ENCODE data around the gene CD300LB. TPM values are rescaled to one million over a fixed set of nuclear protein-coding genes. Genes with fewer than 3 reads are reported as not detected.

CD300LB gene
- total RNA-seq, 1 experiment from 2014 or later = not detected

DNA sequence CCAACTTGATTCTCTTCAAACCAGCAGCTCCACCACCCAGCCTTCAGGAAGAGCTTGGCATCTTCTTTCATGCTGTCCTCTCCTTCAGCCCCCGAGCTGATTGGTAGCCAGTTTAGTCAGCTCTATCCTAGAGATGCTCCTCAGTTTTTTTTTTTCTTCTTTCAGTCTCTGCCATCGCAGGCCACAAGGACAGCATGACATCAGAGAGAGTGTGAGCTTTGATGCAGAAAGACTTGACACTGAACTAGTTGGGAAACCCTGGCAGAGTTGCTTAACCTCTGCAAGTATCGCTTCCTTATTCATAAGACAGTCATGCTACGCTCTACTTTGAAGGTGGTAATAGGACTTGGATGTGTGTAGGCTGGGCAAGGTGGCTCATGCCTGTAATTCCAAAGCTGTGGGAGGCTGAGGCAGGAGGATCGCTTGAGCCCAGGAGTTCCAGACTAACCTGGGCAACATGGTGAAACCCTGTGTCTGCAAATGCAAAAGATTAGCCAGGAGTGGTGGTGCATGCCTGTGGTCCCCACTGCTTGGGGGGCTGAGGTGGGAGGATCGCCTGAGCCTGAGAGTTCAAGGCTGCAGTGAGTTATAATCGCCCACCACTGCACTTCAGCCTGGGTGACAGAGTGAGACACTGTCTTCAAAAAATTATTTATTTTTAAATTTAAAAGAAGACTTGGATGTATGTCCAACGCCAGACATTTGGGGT, 2.6 kb downstream of the CD300LB start (continued):
- TF ChIP-seq, protein P1, sequence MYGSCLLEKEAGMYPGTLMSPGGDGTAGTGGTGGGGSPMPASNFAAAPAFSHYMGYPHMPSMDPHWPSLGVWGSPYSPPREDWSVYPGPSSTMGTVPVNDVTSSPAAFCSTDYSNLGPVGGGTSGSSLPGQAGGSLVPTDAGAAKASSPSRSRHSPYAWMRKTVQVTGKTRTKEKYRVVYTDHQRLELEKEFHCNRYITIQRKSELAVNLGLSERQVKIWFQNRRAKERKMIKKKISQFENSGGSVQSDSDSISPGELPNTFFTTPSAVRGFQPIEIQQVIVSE (CRISPR knock-in tag; IDR thresholded peaks at IDR 0.05; ENCODE audit: borderline replicate concordance) = no peak
- TF ChIP-seq FOXP4 (CRISPR knock-in tag; IDR thresholded peaks at IDR 0.05) (no peak), ZNF121 (CRISPR knock-in tag; IDR thresholded peaks at IDR 0.05) (no peak), SP1 (CRISPR knock-in tag; conservative IDR thresholded peaks at IDR 0.05) (no peak)

- CTCF ChIA-PET = interaction anchor here (1.5 kb wide), 1 partner anchor 149 kb away, joined by 5 read pairs; no protein-coding TSS in a partner anchor
Measured at GRCh38 chr17:74527756-74528155, 3.5 kb downstream of the CD300LB start.

DNA sequence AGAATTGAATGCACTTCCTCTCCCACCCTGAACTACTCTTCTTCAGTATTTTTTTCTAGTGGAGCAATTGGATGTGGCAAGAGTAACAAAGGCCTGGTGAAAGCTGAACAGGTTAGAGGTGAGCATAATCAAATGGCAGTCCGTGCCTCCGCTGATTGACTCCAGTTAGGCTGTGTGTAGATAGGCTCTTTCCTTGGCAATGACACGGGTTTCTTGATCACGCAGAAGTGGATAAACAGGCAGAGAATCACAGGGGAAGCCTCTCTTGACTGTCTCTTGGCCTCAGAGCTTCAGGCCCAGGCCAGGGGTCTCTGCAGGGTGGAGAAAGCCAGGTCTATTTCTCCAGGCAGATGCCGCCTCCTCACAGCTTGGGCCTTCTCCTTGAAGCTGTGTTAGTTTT, 4.2 kb downstream of the CD300LB start:
- H3K27ac Mint-ChIP-seq = no peak overlapping the region
- peaks cover 6% of the 10 kb centered on the region for H3K4me1 Mint-ChIP-seq
- TF ChIP-seq, protein P2, sequence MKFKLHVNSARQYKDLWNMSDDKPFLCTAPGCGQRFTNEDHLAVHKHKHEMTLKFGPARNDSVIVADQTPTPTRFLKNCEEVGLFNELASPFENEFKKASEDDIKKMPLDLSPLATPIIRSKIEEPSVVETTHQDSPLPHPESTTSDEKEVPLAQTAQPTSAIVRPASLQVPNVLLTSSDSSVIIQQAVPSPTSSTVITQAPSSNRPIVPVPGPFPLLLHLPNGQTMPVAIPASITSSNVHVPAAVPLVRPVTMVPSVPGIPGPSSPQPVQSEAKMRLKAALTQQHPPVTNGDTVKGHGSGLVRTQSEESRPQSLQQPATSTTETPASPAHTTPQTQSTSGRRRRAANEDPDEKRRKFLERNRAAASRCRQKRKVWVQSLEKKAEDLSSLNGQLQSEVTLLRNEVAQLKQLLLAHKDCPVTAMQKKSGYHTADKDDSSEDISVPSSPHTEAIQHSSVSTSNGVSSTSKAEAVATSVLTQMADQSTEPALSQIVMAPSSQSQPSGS (CRISPR knock-in tag; IDR thresholded peaks at IDR 0.05; ENCODE audit: borderline replicate concordance, low read depth) = no peak
- TF ChIP-seq ZNF425 (CRISPR knock-in tag; conservative IDR thresholded peaks at IDR 0.05) (no peak), SOX15 (CRISPR knock-in tag; IDR thresholded peaks at IDR 0.05) (no peak), E2F1 (CRISPR knock-in tag; IDR thresholded peaks at IDR 0.05) (no peak), ZNF281 (CRISPR knock-in tag; IDR thresholded peaks at IDR 0.05) (no peak)
- DNase-seq (ENCODE audit: low spot score) = no peak
- H3K9me3 Mint-ChIP-seq = peaks cover 5% of the 10 kb centered on the region
- ChIA-PET POLR2A (no interaction called here), CTCF (interaction anchor here (1.2 to 1.5 kb wide), 2 partner anchors 16 to 148 kb away, joined by 3 to 5 read pairs; no protein-coding TSS in a partner anchor)
- H3K36me3 Mint-ChIP-seq = no peaks in the 10 kb centered on the region
- no peak overlapping the region for H3K4me3 Mint-ChIP-seq
- ATAC-seq = no peak
- H3K27me3 Mint-ChIP-seq (ENCODE audit: low read depth) = peaks cover 36% of the 10 kb centered on the region

More at GRCh38 chr17:74527756-74528155, 3.5 kb downstream of the CD300LB start:
- H3K4me1 Mint-ChIP-seq = peaks cover 10% of the 10 kb centered on the region
- no peak for ATAC-seq
- no peak for DNase-seq (ENCODE audit: low spot score)
- POLR2A ChIA-PET = no interaction called here
- peaks cover 8% of the 10 kb centered on the region for H3K9me3 Mint-ChIP-seq
- H3K27ac Mint-ChIP-seq = no peak overlapping the region
- H3K27me3 Mint-ChIP-seq (ENCODE audit: low read depth) = peaks cover 36% of the 10 kb centered on the region
- H3K36me3 Mint-ChIP-seq = no peaks in the 10 kb centered on the region
- TF ChIP-seq ZNF423 (CRISPR knock-in tag; IDR thresholded peaks at IDR 0.05) (no peak), ZNF263 (CRISPR knock-in tag; IDR thresholded peaks at IDR 0.05; ENCODE audit: low read depth) (no peak), TEAD1 (CRISPR knock-in tag; IDR thresholded peaks at IDR 0.05) (no peak), SOX15 (CRISPR knock-in tag; IDR thresholded peaks at IDR 0.05) (no peak), TCF7 (CRISPR knock-in tag; IDR thresholded peaks at IDR 0.05; ENCODE audit: low read depth) (no peak), NFE2L1 (CRISPR knock-in tag; IDR thresholded peaks at IDR 0.05) (no peak)
- TF ChIP-seq, protein P2 (CRISPR knock-in tag; IDR thresholded peaks at IDR 0.05; ENCODE audit: borderline replicate concordance, low read depth) = no peak
- H3K4me3 Mint-ChIP-seq = no peak overlapping the region
